IPS DF 6.9 (cell line): Measurements from ENCODE around the gene TNS1.

ENCODE experiments used
- DNase-seq: peaks from one replicate; pipeline ENCODE4 v3.0.0-alpha.2; 2013; ENCODE audit warnings: low read depth, low spot score
- H3K27ac ChIP-seq: one replicate; pipeline ENCODE4 v1.5.1; 2013; ENCODE audit warnings: low read length, control low read depth
- H3K27me3 ChIP-seq: 2 replicates; pipeline ENCODE4 v1.6.1; 2013; ENCODE audit warnings: mild to moderate bottlenecking, low read length; ENCODE audit not compliant: control insufficient read depth, insufficient read depth
- H3K36me3 ChIP-seq: 2 replicates; pipeline ENCODE4 v1.6.1; 2013; ENCODE audit warnings: low read length; ENCODE audit not compliant: control insufficient read depth, insufficient read depth
- H3K4me1 ChIP-seq: 2 replicates; pipeline ENCODE4 v1.6.1; 2013; ENCODE audit warnings: low read length; ENCODE audit not compliant: control insufficient read depth, insufficient read depth
- H3K4me3 ChIP-seq: 2 replicates; pipeline ENCODE4 v1.5.1; 2013; ENCODE audit warnings: mild to moderate bottlenecking, low read length
- H3K9me3 ChIP-seq: 2 replicates; pipeline ENCODE4 v1.6.1; 2013; ENCODE audit warnings: low read length, inconsistent platforms; ENCODE audit not compliant: control insufficient read depth, insufficient read depth
- WGBS: extraction: QIAGEN DNeasy Blood & Tissue Kit; methylation state at CpG from one replicate; pipeline ENCODE4 v1.1.7; 2013; ENCODE audit warnings: mixed read lengths, missing lambda C conversion rate; ENCODE audit not compliant: insufficient read length, insufficient coverage; 5-methylcytosine and 5-hydroxymethylcytosine counted together

The TNS1 gene

DNA sequence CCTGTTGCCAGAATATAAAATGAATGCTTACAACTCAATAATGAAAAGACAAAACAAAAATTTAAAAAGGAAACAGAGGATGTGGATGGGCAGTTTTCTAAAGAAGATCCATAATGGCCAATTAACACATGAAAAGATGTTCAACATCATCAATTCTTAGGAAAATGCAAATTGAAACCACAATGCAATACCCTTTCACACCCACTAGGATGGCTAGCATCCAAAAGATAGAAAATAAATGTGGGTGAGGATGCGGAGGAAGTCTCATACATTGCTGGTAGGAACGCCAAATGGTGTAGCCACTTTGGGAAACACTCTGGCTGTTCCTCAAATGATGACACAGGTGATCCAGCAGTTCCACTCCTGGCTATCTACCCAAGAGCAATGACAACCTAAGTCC, 130.5 kb downstream of the TNS1 start:
- no peaks in the 10 kb centered on the region for H3K27me3 ChIP-seq
- no peak overlapping the region for H3K4me3 ChIP-seq
- no peaks in the 10 kb centered on the region for H3K4me1 ChIP-seq
- H3K36me3 ChIP-seq: peaks cover 3% of the 10 kb centered on the region; the same call in 1 of the 2 replicates
- H3K27ac ChIP-seq: no peak overlapping the region
- WGBS: no CpG with 5 or more reads among the region's 2 CpGs
- no peaks in the 10 kb centered on the region for H3K9me3 ChIP-seq
- no peak for DNase-seq

DNA sequence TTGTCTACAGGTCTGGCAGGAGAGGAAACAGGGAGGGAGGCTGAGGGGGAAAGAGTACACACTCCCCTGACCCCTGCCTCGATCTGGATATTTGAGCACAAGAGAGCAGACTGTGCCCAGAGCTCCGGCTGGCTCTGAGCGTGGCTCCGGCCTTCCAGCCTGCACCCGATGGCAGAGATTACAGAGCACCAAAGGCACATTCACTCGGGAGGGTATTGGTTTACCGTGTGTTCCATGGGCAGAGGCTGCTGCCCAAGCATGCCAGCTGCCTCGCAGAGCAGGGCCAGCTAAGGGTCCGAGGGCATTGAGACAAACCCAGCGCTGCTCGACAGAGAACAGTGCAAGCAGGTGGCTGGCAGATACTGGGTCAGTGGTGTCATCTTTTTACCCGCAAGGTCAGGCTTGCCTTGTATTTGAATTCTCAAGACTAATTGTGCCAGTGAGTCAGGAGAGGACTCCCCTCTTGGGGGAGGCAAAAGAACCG, 132.2 kb downstream of the TNS1 start:
- Histone ChIP-seq H3K27me3 (no peaks in the 10 kb centered on the region), H3K4me1 (no peaks in the 10 kb centered on the region), H3K36me3 (no peaks in the 10 kb centered on the region), H3K4me3 (no peak overlapping the region), H3K27ac (no peak overlapping the region), H3K9me3 (no peaks in the 10 kb centered on the region)
- no CpG with 5 or more reads among the region's 13 CpGs for WGBS
- no peak for DNase-seq

DNA sequence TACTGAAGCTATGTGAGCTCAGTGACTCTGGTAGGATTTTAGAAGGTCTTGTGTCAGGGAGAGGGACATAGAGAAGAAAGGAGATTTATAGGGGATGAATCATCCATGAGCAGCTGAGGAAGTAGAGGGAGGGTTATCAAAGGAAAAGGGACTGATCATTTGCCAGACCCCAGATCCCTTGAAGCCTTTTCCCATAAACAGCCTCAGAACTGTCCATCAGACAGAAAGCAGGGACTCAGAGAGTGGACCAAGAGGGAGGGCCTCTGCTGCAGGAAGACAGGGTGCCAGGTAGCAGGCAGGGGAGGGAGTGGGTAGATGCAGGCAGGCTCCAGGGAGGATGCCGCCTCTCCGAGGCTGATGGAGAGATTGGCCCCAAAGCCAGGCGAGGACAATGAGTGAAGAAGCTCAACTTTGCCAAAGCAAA, 133.9 kb downstream of the TNS1 start:
- H3K27me3 ChIP-seq: no peaks in the 10 kb centered on the region
- WGBS: no CpG with 5 or more reads among the region's 3 CpGs
- H3K9me3 ChIP-seq: no peaks in the 10 kb centered on the region
- H3K4me3 ChIP-seq: no peak overlapping the region
- H3K36me3 ChIP-seq: no peaks in the 10 kb centered on the region
- no peak for DNase-seq
- no peaks in the 10 kb centered on the region for H3K4me1 ChIP-seq
- no peak overlapping the region for H3K27ac ChIP-seq

DNA sequence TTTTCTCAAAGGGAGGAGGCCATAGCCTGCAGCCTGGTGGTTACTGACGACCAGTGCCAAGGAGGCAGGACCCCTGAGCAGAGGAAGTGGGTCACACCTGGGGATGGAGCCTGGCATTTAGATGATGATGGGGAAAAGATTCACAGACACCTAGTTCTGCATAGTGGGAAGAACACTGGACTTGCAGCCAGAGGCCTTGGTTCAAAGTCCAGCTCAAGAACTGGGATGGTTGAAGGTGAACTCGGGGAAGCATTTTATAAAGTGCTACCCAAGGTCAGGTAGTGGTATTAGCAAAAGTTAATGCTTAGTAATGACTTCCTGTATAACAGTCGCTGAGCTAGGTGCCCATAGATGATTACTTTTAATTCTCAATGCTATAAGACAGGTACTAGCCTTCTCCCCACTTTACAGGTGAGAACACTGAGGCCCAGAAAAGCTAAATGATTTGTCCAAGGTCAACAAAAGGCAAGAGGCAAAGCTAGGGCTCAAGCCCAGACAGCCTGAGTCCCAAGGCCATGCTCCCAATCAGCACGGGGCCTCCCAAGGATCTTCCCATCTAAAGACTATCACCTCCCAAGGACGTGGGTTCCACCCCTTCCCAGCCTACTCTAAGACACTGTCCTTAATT, 134.4 kb downstream of the TNS1 start:
- Histone ChIP-seq H3K27ac (no peak overlapping the region), H3K9me3 (no peaks in the 10 kb centered on the region), H3K4me3 (no peak overlapping the region), H3K36me3 (no peaks in the 10 kb centered on the region), H3K27me3 (no peaks in the 10 kb centered on the region), H3K4me1 (no peaks in the 10 kb centered on the region)
- no CpG with 5 or more reads among the region's 5 CpGs for WGBS
- DNase-seq: no peak

DNA sequence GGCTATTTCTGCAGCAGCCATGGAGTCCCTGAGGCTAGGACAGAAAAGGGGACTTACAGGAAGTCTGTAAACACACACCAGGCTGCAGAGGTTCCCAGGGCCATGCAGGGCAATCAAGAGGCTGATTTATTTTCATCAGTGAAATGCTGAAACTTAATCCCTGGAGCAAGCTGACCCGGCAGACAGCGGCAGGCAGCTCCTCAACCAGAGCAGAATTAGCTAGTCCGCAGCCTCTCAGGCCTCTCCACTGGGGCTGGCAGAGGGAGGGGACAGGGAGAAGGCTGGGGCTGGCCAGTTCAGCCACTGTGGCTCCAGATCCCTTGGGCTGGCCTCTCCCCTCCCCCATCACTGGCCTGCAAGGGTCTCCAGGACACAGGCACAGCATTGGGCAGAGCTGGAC, 136.3 kb downstream of the TNS1 start:
- no CpG with 5 or more reads among the region's 3 CpGs for WGBS
- Histone ChIP-seq H3K27me3 (no peaks in the 10 kb centered on the region), H3K36me3 (no peaks in the 10 kb centered on the region), H3K4me3 (no peak overlapping the region), H3K27ac (no peak overlapping the region), H3K9me3 (no peaks in the 10 kb centered on the region), H3K4me1 (no peaks in the 10 kb centered on the region)
- DNase-seq: no peak

DNA sequence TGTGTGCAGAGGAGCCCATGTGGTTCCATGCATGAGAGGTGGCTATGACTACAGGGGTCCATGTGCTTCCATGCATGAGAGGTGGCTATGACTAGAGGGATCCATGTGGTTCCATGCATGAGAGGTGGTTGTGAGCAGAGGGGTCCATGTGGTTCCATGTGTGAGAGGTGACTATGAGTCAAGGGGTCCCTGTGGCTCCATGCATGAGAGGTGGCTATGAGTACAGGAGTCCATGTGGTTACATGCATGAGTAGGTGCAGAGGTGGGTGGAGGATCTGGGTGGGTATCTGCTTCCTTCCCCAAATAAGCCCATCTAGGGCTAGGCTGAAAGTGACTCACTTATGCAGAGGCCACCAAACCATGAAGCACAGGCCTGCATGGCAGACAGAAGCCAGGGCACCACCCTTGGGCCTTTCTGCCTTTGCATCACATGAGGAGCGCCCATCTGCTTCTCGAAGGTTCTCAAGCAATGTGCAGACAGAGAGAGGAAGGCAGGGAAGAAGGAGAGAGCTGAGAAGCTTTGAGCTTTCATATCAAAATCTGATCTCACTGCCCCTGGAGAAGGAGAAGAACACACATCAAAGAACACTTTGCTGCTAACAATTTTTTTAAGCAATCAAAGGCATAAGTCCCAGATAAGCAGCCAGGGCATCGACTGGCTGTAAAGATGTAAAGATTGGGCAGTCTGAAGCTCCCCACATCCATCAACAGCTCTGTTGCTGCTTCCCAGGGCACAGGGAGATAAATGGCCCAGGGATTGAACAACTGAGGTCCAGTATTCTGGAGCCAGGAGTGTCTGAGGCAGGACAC, 137.6 kb downstream of the TNS1 start:
- no peak overlapping the region for H3K27ac ChIP-seq
- WGBS: no CpG with 5 or more reads among the region's 3 CpGs
- DNase-seq: no peak
- H3K27me3 ChIP-seq: no peaks in the 10 kb centered on the region
- no peaks in the 10 kb centered on the region for H3K36me3 ChIP-seq
- H3K9me3 ChIP-seq: no peaks in the 10 kb centered on the region
- no peak overlapping the region for H3K4me3 ChIP-seq
- H3K4me1 ChIP-seq: no peaks in the 10 kb centered on the region

DNA sequence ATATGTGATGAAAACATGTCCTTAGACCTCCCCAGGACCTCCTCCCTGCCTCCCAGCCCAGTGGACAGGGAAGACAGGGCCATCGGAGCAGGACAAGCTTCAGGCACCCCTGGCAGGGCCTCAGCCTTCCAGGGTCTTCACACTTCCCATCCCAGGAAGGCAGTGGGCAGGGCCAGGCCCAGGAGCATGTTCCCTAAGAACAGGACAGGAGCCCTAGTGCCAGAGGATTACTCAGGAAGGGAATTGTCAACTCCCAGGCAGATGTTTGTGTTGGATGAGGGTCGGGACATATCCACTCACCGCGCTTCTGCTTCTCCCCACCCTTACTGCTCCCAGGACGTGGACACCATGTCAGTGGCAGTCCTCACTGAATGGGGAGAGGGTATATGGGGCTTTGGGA, 138.9 kb downstream of the TNS1 start:
- H3K27ac ChIP-seq: no peak overlapping the region
- DNase-seq: no peak
- H3K4me3 ChIP-seq: no peak overlapping the region
- WGBS: no CpG with 5 or more reads among the region's 5 CpGs
- 0 out of 2 replicates have a peak, but pooled peaks cover 2% of the 10 kb centered on the region for H3K4me1 ChIP-seq
- no peaks in the 10 kb centered on the region for H3K36me3 ChIP-seq
- no peaks in the 10 kb centered on the region for H3K9me3 ChIP-seq
- no peaks in the 10 kb centered on the region for H3K27me3 ChIP-seq

DNA sequence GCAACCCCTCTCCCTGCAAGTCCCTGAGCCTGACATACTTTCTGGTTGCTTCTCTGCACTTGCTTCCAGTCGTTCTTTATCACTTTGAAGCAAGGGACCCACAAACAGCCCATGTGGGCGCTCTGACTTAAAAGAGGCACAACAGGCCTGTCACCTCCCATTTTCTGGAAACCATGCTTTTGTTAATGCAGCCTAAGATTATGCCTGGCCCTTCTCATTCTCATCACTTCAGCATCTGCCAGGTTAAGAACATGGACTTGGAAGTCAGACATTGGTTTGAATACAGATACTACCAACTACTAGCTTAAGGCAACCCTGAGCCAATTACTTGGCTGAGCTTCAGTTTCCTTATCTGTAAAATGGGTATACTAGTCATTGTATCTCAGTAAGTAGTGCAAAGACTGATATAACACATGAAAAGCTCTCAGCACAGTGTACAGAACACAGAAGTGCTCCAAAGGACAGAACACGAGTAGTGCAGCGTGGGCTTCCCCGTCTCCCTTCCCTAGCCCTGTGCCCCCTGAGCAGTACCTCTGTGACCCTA, 141.4 kb downstream of the TNS1 start:
- Histone ChIP-seq H3K4me1 (peaks cover 3% of the 10 kb centered on the region; the same call in 1 of the 2 replicates), H3K27ac (no peak overlapping the region), H3K27me3 (no peaks in the 10 kb centered on the region), H3K9me3 (no peaks in the 10 kb centered on the region), H3K4me3 (no peak overlapping the region), H3K36me3 (no peaks in the 10 kb centered on the region)
- DNase-seq: no peak
- no CpG with 5 or more reads among the region's 5 CpGs for WGBS

DNA sequence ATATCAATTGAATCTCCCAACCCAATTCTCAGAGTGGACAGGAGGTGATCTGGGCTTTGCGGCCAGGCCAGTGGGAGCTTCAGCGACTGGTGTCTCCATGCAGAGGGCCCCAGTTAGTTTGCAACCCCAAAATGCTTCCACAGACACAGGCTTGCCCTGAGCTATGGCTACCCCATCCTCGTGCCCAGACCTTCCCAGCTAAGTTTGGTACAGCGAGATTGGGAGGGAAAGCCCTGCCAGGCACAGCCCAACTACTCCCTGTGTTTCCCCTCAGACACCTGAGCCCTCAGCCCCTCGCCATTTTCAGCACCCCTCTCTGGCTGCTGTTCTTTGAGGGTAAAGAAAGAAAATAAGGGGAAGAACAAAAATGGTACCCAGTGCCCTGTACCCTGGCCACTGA, 142.9 kb downstream of the TNS1 start:
- no peaks in the 10 kb centered on the region for H3K36me3 ChIP-seq
- H3K9me3 ChIP-seq: no peaks in the 10 kb centered on the region
- no peak overlapping the region for H3K4me3 ChIP-seq
- DNase-seq: no peak
- no peak overlapping the region for H3K27ac ChIP-seq
- no peaks in the 10 kb centered on the region for H3K27me3 ChIP-seq
- H3K4me1 ChIP-seq: peaks cover 3% of the 10 kb centered on the region; the same call in 1 of the 2 replicates
- no CpG with 5 or more reads among the region's 5 CpGs for WGBS

DNA sequence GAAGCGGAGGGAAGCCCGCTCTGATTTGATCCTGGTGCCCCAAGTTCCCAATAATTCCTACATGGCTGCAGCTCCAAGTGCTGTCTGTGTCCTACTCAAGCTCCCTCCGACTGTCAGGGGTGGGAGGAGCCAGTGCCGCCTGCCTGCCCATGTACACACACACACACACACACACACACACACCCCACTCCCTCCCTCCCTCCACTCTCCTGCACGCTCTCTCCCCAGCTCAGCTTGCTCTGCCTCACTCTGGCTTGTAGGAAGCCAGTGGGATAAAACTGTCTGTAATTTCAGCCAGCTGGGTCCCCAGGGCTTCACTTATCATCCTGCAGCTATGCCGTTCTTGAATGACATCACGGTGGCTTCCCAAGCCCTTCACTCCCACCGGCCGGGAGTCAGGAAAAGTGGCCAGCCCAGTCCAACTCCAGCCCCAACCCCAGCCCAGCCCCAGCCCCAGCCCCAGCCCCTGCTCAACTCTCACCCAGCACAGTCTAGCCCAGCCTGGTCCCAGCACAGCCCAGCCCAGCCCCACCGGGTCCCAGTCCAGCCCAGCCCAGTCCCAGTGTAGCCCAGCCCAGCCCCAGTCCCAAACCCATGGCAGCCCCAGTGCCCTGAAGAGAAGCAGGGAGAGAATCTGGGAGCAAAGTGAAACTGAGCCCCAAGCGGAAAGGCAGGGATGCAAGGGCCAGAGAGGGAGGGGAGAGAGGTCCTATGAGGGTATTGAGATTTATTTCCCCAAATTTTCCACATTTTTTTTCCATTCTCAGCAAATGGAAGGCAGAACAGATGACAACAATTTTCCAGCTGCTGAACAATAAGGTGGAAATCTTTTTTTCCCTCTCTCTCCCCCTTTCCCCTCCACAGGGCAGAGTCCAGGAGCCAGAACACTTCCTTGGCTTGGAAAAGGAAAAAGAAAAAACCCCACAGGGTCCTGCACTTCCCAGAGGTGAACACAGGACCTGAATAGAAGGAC, 144.0 kb downstream of the TNS1 start:
- no peak for DNase-seq
- H3K4me1 ChIP-seq: peaks cover 3% of the 10 kb centered on the region; the same call in 1 of the 2 replicates
- H3K36me3 ChIP-seq: no peaks in the 10 kb centered on the region
- no peaks in the 10 kb centered on the region for H3K9me3 ChIP-seq
- H3K4me3 ChIP-seq: no peak overlapping the region
- H3K27ac ChIP-seq: no peak overlapping the region
- WGBS: no CpG with 5 or more reads among the region's 11 CpGs
- H3K27me3 ChIP-seq: no peaks in the 10 kb centered on the region
